SK-MEL-5 (cell line): ENCODE measurements around the gene HCAR2. TPM values are rescaled to one million over a fixed set of nuclear protein-coding genes. Genes with fewer than 3 reads are reported as not detected.
"Not testable (repeated sequence)": the region's sequence is repeated elsewhere in the genome, so short reads cannot be mapped to it uniquely, and the experiment has no call there.

ENCODE experiments used
- DNase-seq: peaks from one replicate; pipeline ENCODE4 v3.0.0-alpha.2; 2016; ENCODE audit warnings: low read depth, low spot score
- in situ Hi-C: cut with HindIII; loops from 2 replicates; pipeline ENCODE4 v1.10.0; 2016; ENCODE audit warnings: low sequenced_read_pairs, high pct_unique_total_duplicates, low pct_unique_long_range_greater_than_20kb
- small RNA-seq, 2 experiments: library from RNA; depleted of rRNA; stranded (forward); fragments of <200 nt; gene quantifications; one replicate each; pipeline ENCODE3, GENCODE V24; 2014
- total RNA-seq: library from RNA; depleted of rRNA; stranded (reverse); fragments of >200 nt; shearing (Covaris generic); gene quantifications from 2 replicates; pipeline ENCODE4 v1.2.3, GENCODE V29; 2014; rRNA removed

The HCAR2 gene
- total RNA-seq, 1 experiment from 2014 or later: not detected

GRCh38 chr12:122681814-122682213, 21.3 kb downstream of the HCAR2 start:
- in situ Hi-C loops: no loop called here
- peak; percentile 21 for DNase-seq

- in situ Hi-C loops, DNase-seq: not testable (repeated sequence)
These were observed 22.2 kb downstream of the HCAR2 start for GRCh38 chr12:122680989-122681388.

GRCh38 chr12:122676781-122677180, 26.4 kb downstream of the HCAR2 start:
- in situ Hi-C loops, DNase-seq: not testable (repeated sequence)

- in situ Hi-C loops, DNase-seq: not testable (repeated sequence)
These were observed 27.1 kb downstream of the HCAR2 start for GRCh38 chr12:122676015-122676414.

GRCh38 chr12:122672515-122672914, 30.6 kb downstream of the HCAR2 start:
- in situ Hi-C loops: no loop called here
- DNase-seq: no peak

GRCh38 chr12:122669397-122670070, 33.6 kb downstream of the HCAR2 start:
- in situ Hi-C loops: no loop called here
- DNase-seq: no peak

- DNase-seq: no peak
- in situ Hi-C loops: no loop called here
These were observed 34.9 kb downstream of the HCAR2 start for GRCh38 chr12:122668268-122668667.

GRCh38 chr12:122665759-122666158, 37.4 kb downstream of the HCAR2 start:
- in situ Hi-C loops: no loop called here
- no peak for DNase-seq

GRCh38 chr12:122665349-122665748, 37.8 kb downstream of the HCAR2 start:
- in situ Hi-C loops: no loop called here
- DNase-seq: no peak

GRCh38 chr12:122661938-122662337, 41.2 kb downstream of the HCAR2 start:
- no peak for DNase-seq
- in situ Hi-C loops: no loop called here

- in situ Hi-C loops: no loop called here
- DNase-seq: no peak
These were observed 41.9 kb downstream of the HCAR2 start for GRCh38 chr12:122661246-122661645.

- no peak for DNase-seq
- in situ Hi-C loops: no loop called here
These were observed 43.6 kb downstream of the HCAR2 start for GRCh38 chr12:122659579-122659978.

- no peak for DNase-seq
- in situ Hi-C loops: no loop called here
These were observed 46.9 kb downstream of the HCAR2 start for GRCh38 chr12:122656298-122656697.

- in situ Hi-C loops: not testable (repeated sequence)
These were observed 49.9 kb downstream of the HCAR2 start for GRCh38 chr12:122653291-122653690.

GRCh38 chr12:122651520-122652224, 51.5 kb downstream of the HCAR2 start:
- in situ Hi-C loops: no loop called here
- DNase-seq: no peak

More at GRCh38 chr12:122653291-122653690, 49.9 kb downstream of the HCAR2 start:
- DNase-seq: not testable (repeated sequence)

Small RNAs within 50 kb of the gene (small RNA-seq; reads per million reads assigned to genes)
- 0 reads per million in 2 experiments for gene AC026333.2

Other genes with a start within 250 kb of the HCAR2 start
- 23.8 and 25.4 TPM in 2 replicates for gene ZCCHC8, start 202.4 kb downstream of the HCAR2 start, total RNA-seq
- 41.1 and 43.5 TPM in 2 replicates for gene RSRC2, start 176.4 kb downstream of the HCAR2 start, total RNA-seq
- gene KNTC1, start 176.1 kb downstream of the HCAR2 start, total RNA-seq: 38.7 and 64.0 TPM in 2 replicates
- gene HCAR3, start 13.5 kb upstream of the HCAR2 start, total RNA-seq: not detected in 2 replicates
- not detected in 2 replicates for gene HCAR1, start 27.5 kb upstream of the HCAR2 start, total RNA-seq
- gene DENR, start 49.5 kb upstream of the HCAR2 start, total RNA-seq: 59.4 and 63.1 TPM in 2 replicates
- gene CCDC62, start 71.2 kb upstream of the HCAR2 start, total RNA-seq: 1.5 TPM in 2 replicates
- gene HIP1R, start 132.1 kb upstream of the HCAR2 start, total RNA-seq: 30.7 and 52.7 TPM in 2 replicates
- gene VPS37B, start 192.8 kb upstream of the HCAR2 start, total RNA-seq: 39.3 and 42.9 TPM in 2 replicates